ENCODE results near the gene INPP5D.

- TF ChIP-seq CTCF (IDR thresholded peaks at IDR 0.05) (no peak), POLR2A (IDR thresholded peaks at IDR 0.05) (no peak)
Observed at GRCh38 chr2:233137040-233137439, 76.9 kb downstream of the INPP5D start.
